Neutrophil (primary cell): ENCODE results near the gene TAF1B.

Experiments
- H3K27ac ChIP-seq: fragments of 200-600 bp; sonication (generic); 2 replicates; pipeline ENCODE4 v1.5.1; 2016; ENCODE audit warnings: mild to moderate bottlenecking, moderate library complexity
- H3K27me3 ChIP-seq: fragments of 200-600 bp; sonication (generic); 2 replicates; pipeline ENCODE4 v1.6.0; 2016; ENCODE audit warnings: mild to moderate bottlenecking
- H3K36me3 ChIP-seq: fragments of 200-600 bp; sonication (generic); 2 replicates; pipeline ENCODE4 v1.5.1; 2017
- H3K4me1 ChIP-seq, 2 experiments: fragments of 200-600 bp in 1 of 2; sonication (generic) in 1 of 2; 1 replicate in 1 of 2; 2 replicates in 1 of 2; pipeline versions ENCODE4 v1.5.1 to v1.6.1; 2013 to 2016; ENCODE audit warnings: low read depth in 1 of 2, low read length in 1 of 2, mild to moderate bottlenecking in 1 of 2, moderate library complexity in 1 of 2; ENCODE audit not compliant: control insufficient read depth in 1 of 2, insufficient read depth in 1 of 2
- H3K4me3 ChIP-seq, 2 experiments: fragments of 200-600 bp in 1 of 2; sonication (generic) in 1 of 2; 1 replicate in 1 of 2; 2 replicates in 1 of 2; pipeline ENCODE4 v1.5.1; 2013 to 2016; ENCODE audit warnings: low read depth in 1 of 2, low read length in 1 of 2, mild to moderate bottlenecking in 1 of 2, moderate library complexity in 1 of 2
- H3K9me3 ChIP-seq: fragments of 200-600 bp; sonication (generic); 2 replicates; pipeline ENCODE4 v1.5.1; 2016
- TF ChIP-seq, protein P1 (sequence below): fragments of 200-600 bp; sonication (generic); IDR thresholded peaks from 2 replicates; pipeline ENCODE4 v1.5.1; 2016; ENCODE audit warnings: antibody characterized with exemption

The TAF1B gene

DNA sequence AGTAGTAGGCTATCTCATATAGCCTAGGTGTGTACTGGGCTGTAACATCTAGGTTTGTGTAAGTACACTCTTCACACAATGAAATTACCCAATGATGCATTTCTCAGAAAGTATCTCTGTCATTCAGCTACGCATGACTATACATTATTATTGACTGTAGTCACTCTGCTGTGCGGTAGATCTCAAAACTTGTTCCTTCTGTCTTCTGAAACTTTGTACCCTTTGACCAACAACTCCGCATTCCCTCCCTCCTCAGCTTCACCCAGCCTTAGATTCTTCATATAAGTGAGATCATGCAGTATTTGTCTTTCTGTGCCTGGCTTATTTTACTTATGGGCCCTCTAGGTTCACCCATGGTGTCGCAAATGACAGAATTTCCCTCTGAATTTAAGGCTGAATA is 49.0 kb downstream of the TAF1B start:
- no peaks in the 10 kb centered on the region for H3K9me3 ChIP-seq
- H3K36me3 ChIP-seq: no peaks in the 10 kb centered on the region
- H3K27me3 ChIP-seq: no peaks in the 10 kb centered on the region
- no peak overlapping the region for H3K4me3 ChIP-seq
- TF ChIP-seq, protein P1, sequence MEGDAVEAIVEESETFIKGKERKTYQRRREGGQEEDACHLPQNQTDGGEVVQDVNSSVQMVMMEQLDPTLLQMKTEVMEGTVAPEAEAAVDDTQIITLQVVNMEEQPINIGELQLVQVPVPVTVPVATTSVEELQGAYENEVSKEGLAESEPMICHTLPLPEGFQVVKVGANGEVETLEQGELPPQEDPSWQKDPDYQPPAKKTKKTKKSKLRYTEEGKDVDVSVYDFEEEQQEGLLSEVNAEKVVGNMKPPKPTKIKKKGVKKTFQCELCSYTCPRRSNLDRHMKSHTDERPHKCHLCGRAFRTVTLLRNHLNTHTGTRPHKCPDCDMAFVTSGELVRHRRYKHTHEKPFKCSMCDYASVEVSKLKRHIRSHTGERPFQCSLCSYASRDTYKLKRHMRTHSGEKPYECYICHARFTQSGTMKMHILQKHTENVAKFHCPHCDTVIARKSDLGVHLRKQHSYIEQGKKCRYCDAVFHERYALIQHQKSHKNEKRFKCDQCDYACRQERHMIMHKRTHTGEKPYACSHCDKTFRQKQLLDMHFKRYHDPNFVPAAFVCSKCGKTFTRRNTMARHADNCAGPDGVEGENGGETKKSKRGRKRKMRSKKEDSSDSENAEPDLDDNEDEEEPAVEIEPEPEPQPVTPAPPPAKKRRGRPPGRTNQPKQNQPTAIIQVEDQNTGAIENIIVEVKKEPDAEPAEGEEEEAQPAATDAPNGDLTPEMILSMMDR: no peak
- H3K4me1 ChIP-seq: peaks cover 12 to 16% of the 10 kb centered on the region in 2 experiments
- no peak overlapping the region for H3K27ac ChIP-seq

DNA sequence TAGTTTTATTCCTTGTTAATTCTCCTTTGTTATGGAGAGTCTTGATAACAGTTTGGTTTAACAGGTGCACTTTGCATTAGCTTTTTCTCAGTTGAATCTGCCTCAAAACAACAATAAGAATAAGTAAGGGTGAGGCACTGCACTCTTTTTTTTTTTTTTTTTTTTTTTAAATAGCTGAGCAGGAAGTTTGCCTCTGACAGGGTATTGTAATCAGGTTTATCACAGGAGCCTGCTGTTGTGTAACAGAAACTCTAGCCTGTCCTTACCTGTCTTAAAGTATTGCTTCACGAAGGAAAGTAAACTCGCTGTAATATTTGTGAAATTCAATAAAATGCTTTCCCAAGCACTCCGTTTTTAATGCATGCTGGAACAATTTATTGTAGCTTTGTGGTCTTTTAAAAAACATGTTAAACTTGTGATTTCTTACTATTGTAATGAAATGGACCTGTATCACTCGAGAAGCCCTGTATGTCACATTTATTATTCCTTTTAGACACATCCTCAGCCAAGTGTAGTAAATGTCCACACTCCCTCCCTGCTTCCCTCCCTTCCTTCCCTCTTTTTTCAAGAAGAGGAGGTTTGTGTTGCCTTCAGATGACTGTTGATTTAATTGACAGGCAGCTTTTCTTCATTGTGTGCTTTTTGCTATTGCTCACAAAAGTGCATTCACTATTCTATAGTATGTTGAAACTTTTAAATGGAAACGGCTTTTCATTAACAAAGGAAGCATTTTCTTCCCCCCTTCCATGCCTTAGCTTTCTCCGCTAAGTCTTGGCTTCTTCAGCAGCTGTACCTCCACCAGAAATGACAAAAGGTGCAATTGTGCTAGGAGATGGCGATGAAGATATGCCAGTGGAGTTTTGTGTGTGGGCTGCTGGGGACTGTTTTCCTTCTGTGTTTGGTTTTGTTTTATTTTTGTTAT is 52.7 kb downstream of the TAF1B start:
- no peaks in the 10 kb centered on the region for H3K36me3 ChIP-seq
- H3K27ac ChIP-seq: no peak overlapping the region
- TF ChIP-seq, protein P1: no peak
- no peaks in the 10 kb centered on the region for H3K9me3 ChIP-seq
- no peaks in the 10 kb centered on the region for H3K27me3 ChIP-seq
- H3K4me1 ChIP-seq: peaks cover 12 to 16% of the 10 kb centered on the region in 2 experiments
- H3K4me3 ChIP-seq: no peak overlapping the region

DNA sequence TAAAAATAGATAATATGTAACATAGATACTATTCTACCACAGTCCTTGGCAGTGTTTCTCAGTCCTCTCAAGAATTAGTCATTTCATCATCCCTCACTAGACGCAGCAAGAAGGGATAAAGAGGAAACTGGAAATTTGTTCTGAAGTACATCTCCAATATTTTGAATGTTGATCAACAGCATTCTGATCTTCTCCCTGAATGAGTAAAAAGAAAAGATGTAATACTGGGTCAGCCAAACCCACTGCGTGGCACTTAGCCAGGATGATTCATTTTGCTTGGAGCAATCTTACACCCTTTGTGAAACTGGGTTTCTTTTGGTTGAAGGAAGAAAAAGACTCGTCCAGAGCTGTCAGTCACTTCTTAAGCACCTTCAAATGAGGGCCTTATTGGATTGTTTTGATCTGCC is 54.1 kb downstream of the TAF1B start:
- TF ChIP-seq, protein P1: no peak
- Histone ChIP-seq H3K27ac (no peak overlapping the region), H3K27me3 (no peaks in the 10 kb centered on the region), H3K36me3 (no peaks in the 10 kb centered on the region), H3K4me1 (peaks cover 12 to 16% of the 10 kb centered on the region in 2 experiments), H3K4me3 (no peak overlapping the region), H3K9me3 (no peaks in the 10 kb centered on the region)

DNA sequence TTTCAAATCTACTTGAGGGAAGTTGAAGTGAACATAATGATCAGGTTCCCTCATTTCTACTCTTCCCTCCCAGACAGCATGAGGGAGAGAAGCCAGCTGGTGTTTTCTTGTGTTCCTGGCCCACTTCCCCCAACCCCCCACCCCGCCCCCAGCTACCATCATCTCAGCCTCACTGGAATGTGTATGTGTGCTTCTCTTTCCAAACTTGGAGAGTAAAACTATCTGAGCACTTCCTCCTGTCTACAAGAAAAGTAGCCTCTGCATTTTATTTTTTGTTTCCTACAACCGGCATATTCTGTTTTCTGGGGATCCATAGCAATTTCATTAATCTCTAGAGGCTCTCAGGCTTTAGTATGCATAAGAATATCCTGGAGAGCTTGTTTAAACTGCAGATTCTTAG is 54.6 kb downstream of the TAF1B start:
- Histone ChIP-seq H3K9me3 (no peaks in the 10 kb centered on the region), H3K4me3 (no peak overlapping the region), H3K27ac (no peak overlapping the region), H3K36me3 (no peaks in the 10 kb centered on the region), H3K27me3 (no peaks in the 10 kb centered on the region), H3K4me1 (peaks cover 12 to 16% of the 10 kb centered on the region in 2 experiments)
- TF ChIP-seq, protein P1: no peak

DNA sequence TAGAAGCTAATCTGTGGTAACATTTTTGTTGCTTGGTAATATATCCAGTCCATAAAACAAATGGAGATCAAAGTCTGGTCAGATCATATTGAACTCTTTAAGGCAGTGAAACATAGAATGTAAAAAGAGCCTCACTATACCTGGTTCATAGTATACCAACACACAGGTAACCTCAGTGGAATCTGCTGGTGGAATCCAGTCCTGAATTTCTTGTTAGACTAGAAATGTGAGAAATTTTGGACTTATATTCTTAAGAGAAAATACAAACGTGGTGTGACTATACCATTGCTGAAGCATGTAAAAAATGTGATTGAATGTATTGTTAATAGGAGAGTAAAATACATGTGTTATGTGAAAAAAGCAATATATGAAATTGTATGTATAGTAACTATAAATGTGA is 62.1 kb downstream of the TAF1B start:
- H3K4me3 ChIP-seq: no peak overlapping the region
- H3K36me3 ChIP-seq: no peaks in the 10 kb centered on the region
- no peaks in the 10 kb centered on the region for H3K4me1 ChIP-seq
- H3K27me3 ChIP-seq: no peaks in the 10 kb centered on the region
- TF ChIP-seq, protein P1: no peak
- no peaks in the 10 kb centered on the region for H3K9me3 ChIP-seq
- H3K27ac ChIP-seq: no peak overlapping the region
